ENCODE measurements around the gene AKAP10. TPM values are rescaled to one million over a fixed set of nuclear protein-coding genes. Genes with fewer than 3 reads are reported as not detected.
"Not testable (repeated sequence)": the region's sequence is repeated elsewhere in the genome, so short reads cannot be mapped to it uniquely, and the experiment has no call there.

The AKAP10 gene
- polyA plus RNA-seq, 5 donors, result 22.7 to 34.2 (median 29.4) TPM

- no peak for DNase-seq
Observed at GRCh38 chr17:19986941-19987861, 9.6 kb upstream of the AKAP10 start.

DNA sequence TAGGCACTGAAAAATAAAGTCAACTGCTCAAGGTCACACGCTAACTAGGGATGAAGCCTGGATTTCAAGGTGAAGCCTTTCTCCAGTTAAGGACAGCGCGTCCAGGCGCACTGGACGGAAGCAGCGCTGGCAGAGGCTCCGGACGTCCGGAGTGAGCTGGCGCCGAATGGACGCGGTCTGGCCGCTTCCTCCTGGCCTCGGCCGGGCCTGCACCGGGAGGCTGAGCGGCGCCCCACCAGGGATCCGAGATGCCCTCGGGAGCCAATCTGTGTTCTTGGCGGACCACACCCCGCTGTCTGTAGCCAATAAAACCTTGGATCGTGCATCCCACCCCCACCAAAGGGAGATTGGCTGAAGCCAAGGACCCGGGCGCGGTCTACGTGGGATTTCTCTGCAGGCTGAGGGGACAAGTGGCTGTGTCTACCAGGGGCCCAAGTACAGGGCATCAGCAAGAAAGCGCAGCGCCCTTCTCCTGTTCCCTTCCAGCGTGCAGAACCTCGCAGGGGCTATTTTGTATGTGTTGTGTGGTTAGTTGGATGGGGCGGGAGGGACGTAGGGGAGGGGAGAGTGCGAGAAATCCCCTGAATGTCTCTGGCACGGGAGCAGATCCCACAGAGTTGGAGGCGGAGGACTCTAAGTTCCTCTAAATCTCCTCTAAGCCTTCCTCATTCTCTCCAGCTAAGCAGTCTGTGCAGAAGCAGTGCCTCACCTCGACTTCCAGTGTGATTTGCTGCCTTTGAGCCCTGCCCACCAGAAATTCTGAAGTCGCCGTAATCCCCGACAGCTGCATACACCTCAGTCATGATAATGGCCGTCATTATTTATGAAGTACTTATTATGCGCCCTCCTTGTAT lies 2.5 kb upstream of the AKAP10 start:
- DNase-seq, result no peak

- no peak for DNase-seq
Observed at GRCh38 chr17:19978805-19979211, 1.2 kb upstream of the AKAP10 start.

GRCh38 chr17:19978209-19978802 lies 678 bp upstream of the AKAP10 start:
- DNase-seq, result no peak

- DNase-seq, result no peak
Observed at GRCh38 chr17:19975601-19976000, 2.0 kb downstream of the AKAP10 start.

GRCh38 chr17:19973156-19973555 lies 4.5 kb downstream of the AKAP10 start:
- DNase-seq, result peak in 1 of 2 donors; percentile 17

DNA sequence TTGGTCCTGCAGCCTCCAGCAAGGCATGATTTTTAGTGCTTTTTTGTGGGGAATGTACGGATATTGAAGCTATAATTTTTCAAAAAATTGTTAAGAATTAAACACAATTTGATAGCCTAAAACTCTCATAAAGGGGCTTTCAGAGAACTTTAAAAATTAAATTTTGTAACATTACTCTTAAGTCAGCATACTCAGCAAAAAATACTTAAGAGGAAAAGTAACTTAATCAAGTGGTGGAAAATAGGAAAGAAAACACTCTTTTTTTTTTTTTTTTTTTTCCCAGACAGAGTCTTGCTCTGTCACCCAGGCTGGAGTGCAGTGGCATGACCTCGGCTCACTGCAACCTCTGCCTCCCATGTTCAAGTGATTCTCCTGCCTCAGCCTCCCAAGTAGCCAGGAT lies 14.7 kb downstream of the AKAP10 start:
- DNase-seq, result not testable (repeated sequence)

DNA sequence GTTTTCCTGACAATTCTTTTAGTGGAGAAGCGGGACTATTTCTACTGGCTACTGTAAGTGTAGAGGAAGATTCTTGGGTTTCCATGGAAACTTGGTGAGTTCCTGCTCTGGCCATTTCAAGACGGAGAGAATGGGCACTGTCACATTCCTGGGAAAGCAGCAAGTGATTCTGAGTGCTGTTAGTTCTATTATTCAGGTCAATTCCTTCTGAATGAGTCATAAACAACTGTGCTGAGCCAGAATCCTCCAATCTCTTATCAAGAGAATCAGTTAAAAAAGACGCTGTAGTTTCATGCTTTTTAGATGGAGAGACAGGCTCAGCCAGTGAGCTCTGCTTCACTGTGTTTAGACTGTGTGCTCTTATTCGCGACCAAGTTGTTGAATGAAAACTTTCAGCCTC lies 19.6 kb downstream of the AKAP10 start:
- DNase-seq, result no peak

GRCh38 chr17:19955099-19955498 lies 22.5 kb downstream of the AKAP10 start:
- no peak for DNase-seq

DNA sequence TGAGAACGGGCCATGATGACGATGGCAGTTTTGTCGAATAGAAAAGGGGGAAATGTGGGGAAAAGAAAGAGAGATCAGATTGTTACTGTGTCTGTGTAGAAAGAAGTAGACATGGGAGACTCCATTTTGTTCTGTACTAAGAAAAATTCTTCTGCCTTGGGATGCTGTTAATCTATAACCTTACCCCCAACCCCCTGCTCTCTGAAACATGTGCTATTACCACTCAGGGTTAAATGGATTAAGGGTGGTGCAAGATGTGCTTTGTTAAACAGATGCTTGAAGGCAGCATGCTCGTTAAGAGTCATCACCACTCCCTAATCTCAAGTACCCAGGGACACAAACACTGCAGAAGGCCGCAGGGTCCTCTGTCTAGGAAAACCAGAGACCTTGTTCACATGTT lies 26.2 kb downstream of the AKAP10 start:
- not testable (repeated sequence) for DNase-seq

- not testable (repeated sequence) for DNase-seq
Observed at GRCh38 chr17:19950624-19951195, 26.9 kb downstream of the AKAP10 start.

GRCh38 chr17:19948116-19948943 lies 29.3 kb downstream of the AKAP10 start:
- DNase-seq, result no peak

- no peak for DNase-seq
Observed at GRCh38 chr17:19946921-19947320, 30.7 kb downstream of the AKAP10 start.

DNA sequence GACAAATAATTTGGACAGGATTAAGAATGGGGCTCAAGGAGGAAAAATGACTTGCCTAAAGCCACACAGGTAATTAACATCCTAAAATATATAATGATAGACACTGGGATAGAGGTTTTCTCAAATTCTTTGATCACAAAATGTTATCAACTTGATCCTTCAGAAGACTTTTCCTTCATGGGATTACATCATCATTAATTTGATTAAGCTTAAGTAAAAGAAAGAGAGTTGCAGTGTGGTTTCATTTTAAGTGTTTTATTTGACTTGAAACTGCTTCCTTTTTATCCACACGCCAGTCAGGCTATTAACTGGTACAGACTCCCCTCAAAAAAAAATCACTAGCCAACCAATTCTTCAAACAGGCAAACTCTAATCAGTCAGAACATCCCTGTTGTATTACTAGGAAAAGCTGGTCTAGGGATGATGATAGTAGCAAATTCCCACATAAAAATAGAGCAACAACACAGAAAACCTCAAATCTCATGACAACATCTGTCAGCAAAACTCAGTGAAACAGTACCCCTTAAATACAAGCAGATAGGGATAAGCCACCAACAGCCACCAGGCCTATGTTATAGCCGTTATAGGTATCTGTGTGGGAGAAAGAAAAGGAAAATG lies 32.5 kb downstream of the AKAP10 start:
- DNase-seq, result no peak

DNA sequence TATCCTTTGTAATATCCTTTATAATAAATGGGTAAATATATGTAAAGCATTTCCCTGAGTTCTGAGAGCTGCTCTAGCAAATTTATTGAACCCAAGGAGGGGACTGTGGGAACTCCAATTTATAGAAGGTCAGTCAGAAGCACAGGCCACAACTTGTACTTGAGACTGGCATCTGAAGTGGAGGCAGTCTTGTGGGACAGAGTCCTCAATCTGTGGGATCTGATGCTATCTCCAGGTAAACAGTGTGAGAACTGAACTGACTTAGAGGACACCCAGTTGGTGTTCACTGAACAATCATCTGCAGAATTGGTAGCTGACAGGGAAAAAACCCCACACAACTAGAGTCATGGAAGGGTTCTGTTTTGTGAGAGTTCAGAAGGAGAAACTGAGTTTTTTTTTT lies 34.0 kb downstream of the AKAP10 start:
- DNase-seq, result no peak

DNA sequence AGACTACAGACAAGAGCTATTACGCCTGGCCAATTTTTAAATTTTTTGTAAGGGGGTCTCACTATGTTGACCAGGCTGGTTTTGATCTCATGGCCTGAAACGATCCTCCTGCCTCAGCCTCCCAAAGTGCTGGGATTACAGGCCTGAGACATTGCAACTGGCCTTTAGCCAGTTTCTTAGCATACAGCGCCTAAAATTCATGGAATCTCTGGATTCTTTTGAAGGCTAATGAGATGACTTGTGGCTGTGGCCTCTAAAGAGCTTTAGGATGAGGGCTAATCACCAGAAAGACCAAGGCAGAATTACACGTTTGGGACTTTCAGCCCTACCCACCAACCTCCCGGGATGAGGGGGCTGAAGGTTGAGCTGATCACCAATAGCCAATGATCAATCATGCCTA lies 34.6 kb downstream of the AKAP10 start:
- DNase-seq, result no peak

DNA sequence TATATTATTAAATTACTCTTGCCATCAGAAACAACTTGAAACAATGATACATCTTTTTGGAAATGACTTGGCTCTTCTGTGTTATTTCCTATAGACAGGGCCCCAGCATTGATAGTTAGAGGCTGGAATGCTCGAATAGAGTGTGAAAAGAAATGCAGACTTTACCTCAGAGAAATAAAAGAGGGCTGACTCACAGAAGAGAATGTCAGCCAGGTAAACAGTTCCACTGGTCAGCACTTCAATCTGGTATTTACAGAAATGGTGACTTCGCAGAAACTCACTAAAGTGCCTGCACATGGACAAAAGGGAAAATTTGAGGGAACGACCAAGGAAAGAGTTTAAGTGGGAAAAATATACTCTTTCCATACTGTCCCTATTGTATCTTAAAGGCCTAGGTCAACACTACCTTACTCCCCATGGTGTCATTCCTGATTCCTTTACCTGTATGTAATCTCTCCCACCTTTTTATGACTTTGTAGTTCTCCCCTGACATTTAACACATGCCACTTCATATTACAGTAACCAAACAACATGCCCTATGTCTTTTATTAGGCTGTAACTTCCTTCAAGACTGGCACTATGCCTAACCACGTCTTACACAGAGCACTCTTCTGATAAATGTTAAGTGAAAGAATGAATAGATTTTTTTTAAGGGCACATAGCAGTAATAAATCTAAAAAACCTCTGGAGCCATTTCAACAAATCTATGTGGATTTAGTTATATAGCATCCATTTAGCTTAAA lies 36.7 kb downstream of the AKAP10 start:
- DNase-seq, result peak in 1 of 2 donors; percentile 21

GRCh38 chr17:19939993-19940721 lies 37.5 kb downstream of the AKAP10 start:
- no peak for DNase-seq

GRCh38 chr17:19938736-19939135 lies 38.9 kb downstream of the AKAP10 start:
- no peak for DNase-seq

All from right lung (tissue), 5 donors.